HepG2 (cell line): ENCODE results near the gene STAT5A. TPM values are rescaled to one million over a fixed set of nuclear protein-coding genes. Genes with fewer than 3 reads are reported as not detected.

ENCODE experiments used
- ARID2 ChIP-seq: sonication (generic); formaldehyde crosslinking; IDR thresholded peaks from 2 replicates; pipeline ENCODE4 v1.8.1; 2022; ENCODE audit warnings: mild to moderate bottlenecking, missing genetic modification reagents, borderline replicate concordance
- ELF1 ChIP-seq: sonication (generic); formaldehyde crosslinking; IDR thresholded peaks from 2 replicates; pipeline ENCODE4 v1.4.0; 2020; ENCODE audit warnings: missing genetic modification reagents
- ELF4 ChIP-seq: sonication (generic); formaldehyde crosslinking; IDR thresholded peaks from 2 replicates; pipeline ENCODE4 v1.5.0; 2020; ENCODE audit warnings: missing genetic modification reagents, mild to moderate bottlenecking, moderate library complexity, borderline replicate concordance
- FOXP1 ChIP-seq, 2 experiments: fragments of 450-650 bp in 1 of 2; IDR thresholded peaks; 2 replicates each; pipeline ENCODE4 v1.6.1; 2017 to 2018; ENCODE audit warnings: antibody characterized with exemption in 1 of 2
- HES4 ChIP-seq: sonication (generic); formaldehyde crosslinking; IDR thresholded peaks from 2 replicates; pipeline ENCODE4 v1.9.0; 2021; ENCODE audit warnings: mild to moderate bottlenecking, missing genetic modification reagents, borderline replicate concordance
- MTF2 ChIP-seq: sonication (generic); formaldehyde crosslinking; IDR thresholded peaks from 2 replicates; pipeline ENCODE4 v1.5.0; 2020; ENCODE audit warnings: missing genetic modification reagents, borderline replicate concordance
- NFKB2 ChIP-seq: sonication (generic); formaldehyde crosslinking; IDR thresholded peaks from 2 replicates; pipeline ENCODE4 v1.4.0; 2020; ENCODE audit warnings: missing genetic modification reagents, borderline replicate concordance
- RERE ChIP-seq: IDR thresholded peaks from 2 replicates; pipeline ENCODE4 v1.6.1; 2016; ENCODE audit warnings: low read depth, missing genetic modification reagents, missing compliant biosample characterization
- SMARCC2 ChIP-seq: fragments of 450-650 bp; IDR thresholded peaks from 2 replicates; pipeline ENCODE4 v1.6.1; 2017; ENCODE audit warnings: antibody characterized with exemption, mild to moderate bottlenecking
- SYNCRIP ChIP-seq: fragments of 200-400 bp; formaldehyde crosslinking; IDR thresholded peaks from 2 replicates; pipeline ENCODE4 v1.6.1; 2018; ENCODE audit warnings: mild to moderate bottlenecking, low read depth, low read length; ENCODE audit not compliant: insufficient read depth
- USF2 ChIP-seq, 2 experiments: sonication (generic) in 1 of 2; formaldehyde crosslinking in 1 of 2; IDR thresholded peaks; 2 replicates each; pipeline versions ENCODE4 v1.5.1 to v1.6.1; 2011 to 2020; ENCODE audit warnings: borderline replicate concordance in 1 of 2, low read depth in 1 of 2, low read length in 1 of 2, mild to moderate bottlenecking in 1 of 2, missing genetic modification reagents in 1 of 2, moderate library complexity in 1 of 2
- ZBTB7A ChIP-seq: sonication (generic); formaldehyde crosslinking; IDR thresholded peaks from 2 replicates; pipeline ENCODE4 v1.8.0; 2022; ENCODE audit warnings: mild to moderate bottlenecking, missing genetic modification reagents
- polyA plus RNA-seq, 8 experiments: library from polyadenylated mRNA; depleted of rRNA in 3 of 8; stranded (reverse) in 7 of 8; unstranded in 1 of 8; fragments of >200 nt; fragmentation: Illumina TruSeq in 4 of 8; extraction: Trizol in 4 of 8; gene quantifications; 2 replicates each; pipeline versions ENCODE4 v1.2.1 to v1.2.3, GENCODE V29; 2011 to 2016; ENCODE audit warnings: low read depth in 4 of 8, missing spikeins in 1 of 8, mixed read lengths in 1 of 8; ENCODE audit not compliant: insufficient read depth in 1 of 8
- total RNA-seq, 5 experiments: library from RNA; depleted of rRNA; stranded (reverse); fragments of >200 nt; fragmentation: Illumina TruSeq; extraction: Trizol; gene quantifications; 2 replicates each; pipeline ENCODE4 v1.2.3, GENCODE V29; 2016; ENCODE audit warnings: low read depth in 1 of 5
- TF ChIP-seq, protein P1 (sequence below): sonication (generic); formaldehyde crosslinking; conservative IDR thresholded peaks from 2 replicates; pipeline ENCODE4 v1.5.0; 2020; ENCODE audit warnings: missing genetic modification reagents

Gene STAT5A
- total and polyA plus RNA-seq, 2 of the 13 experiments (the other 11 are each of a cell fraction or from before 2014, with no cell fraction given), result 1.4 to 4.1 TPM

DNA sequence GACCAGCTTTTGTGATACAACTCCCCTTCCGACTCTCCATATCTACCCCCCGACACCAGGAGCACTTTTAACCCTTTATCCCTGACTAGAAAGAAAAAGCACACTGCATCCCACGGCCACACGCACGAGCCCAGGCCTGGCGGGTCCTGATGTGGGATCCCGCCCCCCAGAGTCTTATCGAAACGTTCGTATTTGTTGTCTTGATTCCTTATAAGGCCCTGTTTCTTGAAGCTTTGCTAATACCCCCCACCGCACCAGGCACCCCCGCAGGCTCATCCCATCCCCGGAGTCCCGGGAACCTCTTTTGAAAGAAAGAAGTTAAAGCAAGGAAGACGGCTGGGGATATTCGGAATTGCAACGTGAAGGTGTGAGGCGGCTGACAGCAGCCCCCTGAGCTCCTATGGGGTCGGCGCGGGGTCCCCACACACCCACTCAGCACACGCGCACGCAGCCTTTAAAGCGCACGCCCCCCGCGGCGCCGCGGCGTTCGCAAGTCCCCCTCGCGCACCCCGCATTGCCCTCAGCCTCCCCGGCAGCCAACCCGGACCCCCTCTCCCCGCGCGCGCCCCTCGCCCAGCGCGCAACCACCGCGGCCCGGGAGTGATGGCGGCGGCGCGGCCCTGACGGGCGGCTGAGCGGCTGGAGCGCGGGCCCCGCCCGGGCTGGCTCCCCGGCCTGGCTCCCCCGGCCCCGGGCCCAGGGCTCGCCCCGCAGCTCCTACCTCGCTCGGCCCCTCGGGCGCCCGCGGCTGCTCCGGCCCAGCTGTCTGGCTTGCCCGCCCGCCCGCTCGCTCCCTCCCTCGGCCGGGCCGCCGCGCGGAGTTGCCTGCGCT, 12.6 kb upstream of the STAT5A start (continued):
- TF ChIP-seq USF2 (IDR thresholded peaks at IDR 0.05; ENCODE audit: low read depth, low read length), result no peak
- TF ChIP-seq USF2 (CRISPR knock-in tag; IDR thresholded peaks at IDR 0.05; ENCODE audit: borderline replicate concordance), result no peak
- no peak; the same call in 1 of the 2 replicates for TF ChIP-seq HES4 (CRISPR knock-in tag)
- TF ChIP-seq, protein P1, sequence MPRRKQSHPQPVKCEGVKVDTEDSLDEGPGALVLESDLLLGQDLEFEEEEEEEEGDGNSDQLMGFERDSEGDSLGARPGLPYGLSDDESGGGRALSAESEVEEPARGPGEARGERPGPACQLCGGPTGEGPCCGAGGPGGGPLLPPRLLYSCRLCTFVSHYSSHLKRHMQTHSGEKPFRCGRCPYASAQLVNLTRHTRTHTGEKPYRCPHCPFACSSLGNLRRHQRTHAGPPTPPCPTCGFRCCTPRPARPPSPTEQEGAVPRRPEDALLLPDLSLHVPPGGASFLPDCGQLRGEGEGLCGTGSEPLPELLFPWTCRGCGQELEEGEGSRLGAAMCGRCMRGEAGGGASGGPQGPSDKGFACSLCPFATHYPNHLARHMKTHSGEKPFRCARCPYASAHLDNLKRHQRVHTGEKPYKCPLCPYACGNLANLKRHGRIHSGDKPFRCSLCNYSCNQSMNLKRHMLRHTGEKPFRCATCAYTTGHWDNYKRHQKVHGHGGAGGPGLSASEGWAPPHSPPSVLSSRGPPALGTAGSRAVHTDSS (CRISPR knock-in tag), result no peak
- peak; percentile 64; the same call in 1 of the 2 replicates for TF ChIP-seq ZBTB7A
- peak; percentile 79 for TF ChIP-seq ARID2 (CRISPR knock-in tag)
- TF ChIP-seq NFKB2 (CRISPR knock-in tag), result 0 out of 2 replicates have a peak, but pooled peaks have one; percentile 39
- TF ChIP-seq FOXP1 (IDR thresholded peaks at IDR 0.05), result no peak
- no peak for TF ChIP-seq FOXP1 (CRISPR knock-in tag; IDR thresholded peaks at IDR 0.05)
- peak; percentile 17; the same call in 1 of the 2 replicates for TF ChIP-seq ELF1
- TF ChIP-seq SMARCC2, result no peak
- no peak for TF ChIP-seq RERE (CRISPR knock-in tag)
- TF ChIP-seq SYNCRIP, result no peak
- no peak for TF ChIP-seq ELF4 (CRISPR knock-in tag)
- TF ChIP-seq MTF2 (CRISPR knock-in tag), result no peak
